Activated CD4-positive, CD25-positive, alpha-beta regulatory T cell treated with anti-CD3 and anti-CD28 coated beads, Interleukin-2, amount 50 U/mL, for 72 hours (primary cell): ENCODE results near the gene SCYGR6.

Source experiments
- DNase-seq: peaks from one replicate; pipeline ENCODE4 v3.0.0; 2021

Gene SCYGR6

GRCh38 chr2:227710986-227711385, 13.6 kb downstream of the SCYGR6 start:
- no peak for DNase-seq

DNA sequence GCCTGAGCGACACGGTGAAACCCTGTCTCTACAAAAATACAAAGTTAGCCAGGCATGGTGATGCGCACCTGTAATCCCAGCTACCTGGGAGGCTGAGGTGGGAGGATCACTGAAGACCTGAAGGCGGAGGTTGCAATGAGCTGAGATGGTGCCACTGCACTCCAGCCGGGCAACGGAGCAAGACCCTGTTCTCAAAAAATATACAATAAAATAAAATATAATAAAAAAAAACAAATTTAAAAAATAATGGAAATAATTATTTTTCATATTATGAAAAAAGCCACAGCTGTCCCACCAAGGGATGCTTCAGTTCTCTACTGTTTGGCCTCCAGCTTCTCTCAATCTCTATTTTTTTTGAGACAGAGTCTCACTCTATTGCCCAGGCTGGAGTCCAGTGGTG, 17.2 kb downstream of the SCYGR6 start:
- DNase-seq, result no peak

DNA sequence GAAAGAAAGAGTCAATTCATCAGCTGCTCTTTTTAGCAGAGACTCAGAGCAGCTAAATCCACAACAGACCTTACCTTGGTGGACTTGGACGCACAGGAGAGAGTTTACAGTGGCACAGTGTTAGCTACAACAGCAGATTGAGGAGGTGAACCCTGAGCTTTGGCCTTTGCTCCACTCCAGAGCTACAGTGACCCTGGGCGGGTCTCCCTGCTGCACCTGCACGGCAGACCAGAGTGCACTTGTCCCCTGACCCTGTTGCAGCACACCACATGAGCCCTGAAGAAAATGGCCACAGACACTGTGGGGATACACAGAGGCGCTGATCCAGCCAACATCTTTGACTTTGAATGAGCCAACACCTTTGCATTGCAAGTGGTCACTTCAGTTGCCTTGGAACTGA, 17.7 kb downstream of the SCYGR6 start:
- no peak for DNase-seq

- no peak for DNase-seq
Measured at GRCh38 chr2:227703961-227704360, 20.6 kb downstream of the SCYGR6 start.

DNA sequence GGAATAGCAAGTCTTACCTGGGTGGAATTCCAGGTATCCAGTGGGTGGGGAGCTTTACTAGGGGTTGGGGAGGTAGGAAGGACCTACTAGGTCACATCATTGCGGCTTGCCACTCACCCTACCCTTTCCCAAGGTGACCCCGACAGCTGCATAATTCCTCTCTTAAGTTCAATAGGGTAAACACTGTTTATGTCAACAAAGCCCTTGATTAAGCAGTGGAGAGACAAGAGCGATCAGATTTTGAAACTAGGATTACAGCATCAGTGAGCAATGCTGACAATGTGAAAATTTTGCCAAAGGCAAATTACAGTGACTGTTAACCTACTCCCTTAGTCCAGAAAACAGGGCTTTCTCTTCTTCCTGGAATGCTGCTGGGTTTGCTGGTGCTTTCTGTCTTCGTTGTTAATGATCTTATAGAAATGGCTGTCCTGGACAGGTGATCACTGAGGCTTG, 21.3 kb downstream of the SCYGR6 start:
- no peak for DNase-seq

DNA sequence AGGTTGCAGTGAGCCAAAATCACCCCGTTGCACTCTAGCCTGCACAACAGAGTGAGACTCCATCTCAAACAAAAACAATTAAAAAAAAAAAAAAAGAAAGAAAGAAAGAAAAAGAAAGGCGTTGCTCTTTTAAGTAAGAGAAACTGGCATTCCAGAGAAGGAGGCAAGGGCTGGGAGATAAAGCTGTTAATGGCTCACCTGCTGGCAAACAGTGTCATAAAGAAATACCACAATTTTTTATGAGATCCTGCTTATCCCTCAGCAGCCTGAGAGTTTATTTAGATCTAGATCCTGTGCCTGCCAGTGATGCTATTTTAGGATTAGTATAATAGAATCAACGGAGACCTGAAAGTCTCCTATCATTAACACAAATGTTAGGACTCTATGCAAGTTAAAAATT, 23.0 kb downstream of the SCYGR6 start:
- DNase-seq, result no peak

GRCh38 chr2:227696990-227697679, 27.4 kb downstream of the SCYGR6 start:
- no peak for DNase-seq

DNA sequence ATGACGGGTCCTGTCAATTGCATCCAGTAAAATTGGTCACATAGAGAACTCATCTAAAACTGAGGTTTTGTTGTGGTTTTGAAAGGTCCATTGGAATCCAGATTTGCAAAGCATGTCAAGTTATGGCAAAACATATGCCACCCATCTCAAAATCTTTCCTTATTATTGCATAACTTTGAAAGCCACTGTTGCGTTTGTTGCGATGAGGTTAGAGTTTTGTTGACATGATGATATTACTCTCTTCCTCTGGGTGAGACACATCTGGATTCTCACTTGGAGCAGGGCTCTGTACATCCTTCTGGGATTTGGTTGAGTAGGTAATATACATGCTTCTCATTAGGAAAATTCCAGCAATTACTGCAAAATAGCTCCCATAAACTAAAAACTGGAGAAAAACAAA, 37.4 kb downstream of the SCYGR6 start:
- DNase-seq, result no peak

DNA sequence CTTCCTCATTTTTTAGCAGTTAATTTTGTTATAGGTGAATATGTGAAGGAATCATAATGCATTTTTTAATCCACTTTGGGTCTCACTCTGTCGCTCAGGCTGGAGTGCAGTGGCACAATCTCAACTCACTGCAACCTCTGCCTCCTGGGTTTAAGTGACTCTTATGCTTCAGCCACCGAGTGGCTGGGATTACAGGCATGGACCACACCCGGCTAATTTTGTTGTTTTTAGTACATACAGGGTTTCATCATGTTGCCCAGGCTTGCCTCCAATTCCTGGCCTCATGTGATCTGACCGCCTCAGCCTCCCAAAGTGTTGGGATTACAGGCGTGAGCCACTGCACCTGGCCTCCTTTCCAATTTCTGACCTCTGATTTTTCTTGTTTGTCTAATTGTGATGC, 40.3 kb downstream of the SCYGR6 start:
- no peak for DNase-seq

DNA sequence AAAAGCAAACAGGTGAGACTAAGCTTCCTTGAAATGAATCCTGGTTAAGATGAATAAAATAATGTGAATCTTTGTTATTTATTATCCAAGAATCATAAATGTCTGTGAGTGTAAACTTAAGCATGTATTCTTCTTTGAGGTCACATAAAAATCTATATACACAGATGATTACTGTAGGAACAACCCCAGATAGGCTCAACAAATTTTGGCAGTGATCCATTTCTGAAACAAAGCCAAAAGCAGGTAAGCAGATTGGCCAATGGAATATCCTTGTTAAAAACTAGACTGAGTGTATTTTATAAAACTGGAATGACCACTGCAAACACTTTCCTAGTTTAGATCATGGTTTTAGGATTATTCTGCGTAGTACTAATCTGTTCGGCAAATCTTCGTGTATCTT, 46.6 kb downstream of the SCYGR6 start:
- DNase-seq, result no peak

- DNase-seq, result no peak
Measured at GRCh38 chr2:227674485-227674884, 50.1 kb downstream of the SCYGR6 start.
